NCI-H187 (cell line): Measurements from ENCODE around the gene ELF4.
A peak's percentile ranks its signal among the peaks of the same experiment; 100 is the strongest.

Experiments
- DNase-seq, 2 experiments: peaks; one replicate each; lab custom pipeline; 2025; lab: John Stamatoyannopoulos, UW

Gene ELF4

DNA sequence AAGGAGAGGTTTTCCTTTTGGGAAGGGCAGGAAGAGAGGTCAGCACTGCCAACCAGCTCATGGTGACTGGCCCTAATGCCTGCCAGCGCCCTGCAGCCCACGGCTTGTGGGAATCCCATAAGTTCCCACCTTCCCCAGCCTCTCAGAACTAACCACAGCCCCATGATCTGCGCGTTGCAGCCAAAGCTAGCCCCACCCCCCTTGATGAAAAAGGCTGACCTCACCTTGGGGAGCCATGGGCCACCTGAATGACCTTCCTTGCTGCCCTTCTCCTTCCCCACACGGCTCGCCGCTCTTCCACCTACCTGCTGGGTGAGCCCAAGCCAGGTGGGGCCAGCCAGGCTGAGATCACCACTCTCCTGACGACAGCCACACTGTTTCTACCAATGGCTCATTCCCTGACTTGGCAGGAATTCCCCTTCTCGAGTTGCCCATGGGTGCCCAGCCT lies 3.9 kb upstream of the ELF4 start:
- DNase-seq = no peak

DNA sequence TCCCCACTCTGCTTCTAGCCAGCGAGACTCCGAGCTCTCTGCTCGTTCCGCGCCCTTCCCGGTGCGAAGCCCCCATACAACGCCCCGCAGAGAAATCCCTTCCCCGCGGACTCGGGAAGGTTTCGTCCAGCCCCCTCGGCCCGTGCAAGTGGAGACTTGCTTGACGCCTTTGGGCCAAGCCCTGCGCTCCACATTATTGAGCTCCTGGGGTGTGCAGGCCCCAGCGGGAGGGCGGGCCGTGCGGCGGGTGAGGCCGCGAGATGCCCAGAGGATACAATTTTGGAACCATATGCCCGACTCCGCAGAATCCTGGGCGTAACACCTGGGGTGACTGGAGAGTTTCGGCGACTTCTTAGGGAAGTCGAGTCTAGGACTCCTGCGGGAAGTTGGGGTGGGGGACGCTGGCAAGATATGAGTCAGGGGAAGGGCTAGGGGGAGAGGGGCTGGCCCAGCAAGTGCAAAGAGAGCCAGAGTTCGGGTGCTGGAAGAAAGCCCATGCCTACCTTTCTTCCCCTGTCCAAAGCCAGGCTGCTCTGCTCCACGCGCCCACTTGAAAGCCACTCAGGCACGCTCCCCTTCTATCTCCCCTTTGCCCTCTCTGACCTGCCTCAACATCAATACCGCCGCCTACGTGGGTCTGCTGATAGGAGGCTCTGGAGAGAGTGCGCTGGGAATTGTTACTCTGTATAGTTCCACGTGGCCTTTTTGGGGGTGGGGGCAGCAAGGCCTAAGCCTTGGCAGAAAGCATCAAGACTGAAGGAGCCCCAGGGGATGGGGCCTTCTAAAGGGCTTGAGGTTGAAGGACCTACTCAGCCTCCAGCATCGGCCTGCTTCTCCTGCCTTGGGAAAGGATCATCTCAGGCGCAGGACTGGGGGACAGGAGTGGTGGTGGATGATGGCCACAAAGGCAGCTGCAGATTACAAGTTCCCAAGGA lies 1.2 kb upstream of the ELF4 start:
- peak in 1 of 2 experiments; percentile 2 for DNase-seq

DNA sequence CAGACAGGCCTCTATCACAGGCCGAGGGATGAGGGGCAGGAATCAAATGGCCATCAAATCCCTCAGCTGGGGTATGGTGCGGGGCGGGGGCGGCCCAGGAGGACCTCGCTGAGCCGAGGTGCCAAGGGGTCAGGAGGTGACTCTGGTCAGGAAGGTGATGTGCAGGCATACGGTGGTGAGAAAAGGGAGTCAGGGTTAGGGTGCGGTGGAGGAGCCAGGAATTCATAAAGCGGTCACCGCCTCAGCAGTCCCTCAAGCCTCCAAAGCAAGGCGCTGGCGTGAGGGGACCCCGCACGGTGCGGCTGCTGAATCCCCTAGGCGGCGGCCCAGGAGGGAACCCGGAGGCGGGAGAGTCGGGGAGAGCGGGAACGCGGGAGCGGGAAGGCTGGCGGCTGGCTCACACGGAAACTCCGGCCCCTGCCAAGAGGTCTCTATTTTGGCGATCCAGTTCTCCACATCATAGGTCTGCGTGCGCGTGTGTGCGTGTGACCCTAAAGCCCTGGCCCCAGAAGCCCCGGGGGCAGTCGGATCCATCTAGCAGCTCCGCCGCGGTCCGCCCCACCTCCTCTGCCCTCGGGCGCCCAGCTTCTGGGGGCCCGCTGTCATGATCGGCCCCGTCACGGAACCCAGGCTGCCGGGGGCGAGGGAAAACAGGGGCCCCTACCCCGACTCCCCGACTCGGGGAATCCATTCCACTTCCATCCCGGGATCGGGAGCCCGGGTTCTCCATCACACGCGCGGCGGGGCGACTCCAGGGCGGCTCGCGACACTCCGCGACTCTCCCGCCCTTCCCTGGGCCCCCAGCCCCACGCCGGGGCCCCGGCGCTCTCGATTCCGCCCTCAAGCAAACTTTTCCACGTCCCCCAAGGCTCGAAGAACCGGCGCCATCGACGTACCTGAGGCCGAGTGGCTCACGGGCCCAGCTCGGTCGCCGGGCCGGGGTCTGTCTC lies 593 bp downstream of the ELF4 start:
- no peak for DNase-seq

DNA sequence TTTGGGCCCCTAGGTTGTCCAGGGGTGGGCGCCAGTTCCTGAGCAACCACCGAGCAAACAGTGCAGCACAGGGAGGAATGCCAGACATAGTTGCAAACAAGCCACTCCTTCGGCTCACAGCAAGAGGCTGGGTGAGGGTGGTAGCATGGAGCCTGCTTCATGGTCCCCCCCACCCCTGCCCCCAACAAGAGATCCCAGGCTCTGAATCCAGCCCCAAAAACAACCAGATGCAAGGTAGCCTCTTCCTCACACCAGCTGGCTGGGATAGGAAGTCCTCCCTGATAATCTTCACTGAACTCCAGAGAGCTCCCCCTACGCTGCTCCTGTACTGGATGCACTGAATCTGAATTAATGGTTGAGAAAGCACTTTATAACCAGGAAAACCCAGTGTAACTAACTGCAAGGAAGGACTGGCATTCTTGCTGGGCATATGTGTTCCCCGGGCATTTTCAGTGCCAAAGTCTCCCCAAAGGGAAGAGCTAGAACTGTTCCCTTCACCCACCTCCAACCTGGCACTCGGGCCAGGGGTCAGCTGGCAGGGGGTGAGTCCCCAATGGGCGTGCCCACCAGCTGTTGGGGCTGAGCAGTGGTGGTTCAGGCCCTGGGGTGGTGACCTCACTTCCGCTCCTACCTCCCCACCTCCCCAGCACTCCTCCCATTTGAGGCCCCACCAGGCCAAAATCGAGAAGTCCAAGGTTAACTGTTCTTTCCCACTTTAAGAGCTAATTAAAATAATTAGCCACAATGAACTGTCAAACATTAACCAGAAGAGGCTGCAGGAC lies 1.5 kb downstream of the ELF4 start:
- DNase-seq = no peak

GRCh38 chrX:130106071-130106470 lies 4.2 kb downstream of the ELF4 start:
- DNase-seq = no peak

- DNase-seq = no peak
Observed at GRCh38 chrX:130105244-130105643, 5.1 kb downstream of the ELF4 start.

DNA sequence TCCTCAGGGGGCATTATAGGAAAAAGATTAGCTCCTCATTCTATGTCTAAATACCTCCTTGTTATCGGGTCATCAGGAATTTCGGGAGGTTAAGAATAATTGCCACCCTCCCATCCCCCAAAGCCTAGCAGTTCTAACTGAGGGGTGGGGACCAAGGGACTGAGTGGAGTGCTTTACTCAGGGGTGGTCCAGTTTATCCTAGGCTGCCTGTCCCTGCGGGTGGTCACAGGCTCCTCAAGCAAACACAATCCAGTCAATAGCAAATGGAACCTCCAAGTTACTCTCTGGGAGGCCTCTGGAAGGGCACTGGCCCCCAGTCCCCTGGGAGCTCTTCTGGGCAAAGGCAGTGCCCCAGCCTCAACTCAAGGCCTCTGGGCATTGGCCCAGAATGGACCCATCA lies 6.7 kb downstream of the ELF4 start:
- DNase-seq = no peak

GRCh38 chrX:130100180-130100579 lies 10.1 kb downstream of the ELF4 start:
- DNase-seq = peak; percentile 6 to 17

- peak in 1 of 2 experiments; percentile 3 for DNase-seq
Observed at GRCh38 chrX:130098210-130098552, 12.1 kb downstream of the ELF4 start.

GRCh38 chrX:130097507-130098209 lies 12.6 kb downstream of the ELF4 start:
- DNase-seq = no peak

DNA sequence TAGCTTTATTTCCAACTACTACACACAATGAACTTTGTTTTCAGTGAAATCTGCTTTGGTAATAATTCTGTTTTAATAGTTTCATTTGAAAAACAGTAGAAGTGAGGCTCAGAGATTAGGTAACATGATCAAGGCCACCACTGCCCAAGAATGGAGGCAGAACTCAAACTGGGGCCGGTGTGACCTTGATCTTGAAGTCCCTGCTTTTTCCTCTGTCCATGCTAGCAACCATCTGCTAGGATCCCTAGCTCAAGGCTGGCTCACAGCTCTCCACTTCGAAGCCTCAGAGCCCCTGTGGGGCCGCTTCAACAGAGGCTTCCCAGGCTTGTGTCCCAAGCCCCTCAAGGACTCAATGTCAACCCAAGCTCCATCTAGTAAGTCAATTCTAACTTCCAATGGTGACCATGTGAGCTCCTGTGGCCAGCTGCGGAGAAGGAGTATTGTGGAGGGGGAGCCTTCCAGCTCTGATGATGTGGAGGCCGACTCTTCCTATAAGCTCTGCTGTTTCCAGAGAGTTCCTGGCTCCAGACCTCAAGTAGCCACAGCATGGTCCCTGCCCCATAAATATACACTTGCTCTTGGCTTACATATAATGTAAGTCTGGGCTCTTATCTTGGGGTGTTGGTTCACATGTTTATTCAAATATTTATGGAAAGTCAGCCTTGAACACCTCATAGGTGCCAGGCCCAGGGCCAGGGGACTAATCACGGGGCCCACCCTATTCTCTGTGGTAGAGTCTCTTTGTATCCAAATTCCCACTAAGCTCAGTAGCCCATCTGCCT lies 14.9 kb downstream of the ELF4 start:
- no peak for DNase-seq

DNA sequence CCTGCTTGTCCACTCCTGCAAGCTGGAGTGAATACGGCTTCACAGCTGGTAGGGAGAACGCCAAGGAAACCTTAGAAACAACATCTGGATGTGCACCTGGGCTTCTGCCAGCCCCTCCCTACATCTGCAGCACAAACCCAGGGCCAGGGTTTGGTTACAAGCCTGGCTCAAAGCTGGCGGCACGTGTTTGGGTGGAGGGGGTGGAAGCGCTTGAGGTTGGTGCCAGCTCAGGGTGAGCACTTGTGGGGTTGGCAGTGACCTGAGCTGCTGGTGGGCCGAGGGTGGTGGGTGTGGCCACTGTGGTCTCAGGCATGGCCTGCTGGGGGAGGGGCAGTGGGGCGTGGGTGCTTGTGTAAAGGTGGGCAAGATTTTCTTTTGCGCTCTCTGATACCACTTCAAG lies 15.6 kb downstream of the ELF4 start:
- DNase-seq = no peak

DNA sequence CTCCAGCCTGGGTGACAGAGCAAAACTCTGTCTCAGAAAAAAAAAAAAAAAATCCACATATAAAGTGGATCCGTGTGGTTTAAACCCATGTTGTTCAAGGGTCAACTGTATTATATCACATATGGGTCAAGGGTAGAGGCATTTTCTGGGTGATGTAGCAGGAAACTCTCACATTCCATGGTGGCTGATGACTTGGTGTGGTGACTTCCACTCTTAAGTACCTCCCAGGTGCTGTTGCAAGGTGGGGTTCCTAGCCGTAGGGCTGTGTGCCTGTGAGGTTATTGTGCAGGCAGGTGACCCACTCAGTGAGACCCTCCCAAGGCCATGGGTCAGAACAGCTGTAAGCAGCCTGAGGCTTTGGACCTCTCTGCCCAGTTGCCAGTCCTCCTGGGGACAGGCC lies 17.0 kb downstream of the ELF4 start:
- DNase-seq = no peak

DNA sequence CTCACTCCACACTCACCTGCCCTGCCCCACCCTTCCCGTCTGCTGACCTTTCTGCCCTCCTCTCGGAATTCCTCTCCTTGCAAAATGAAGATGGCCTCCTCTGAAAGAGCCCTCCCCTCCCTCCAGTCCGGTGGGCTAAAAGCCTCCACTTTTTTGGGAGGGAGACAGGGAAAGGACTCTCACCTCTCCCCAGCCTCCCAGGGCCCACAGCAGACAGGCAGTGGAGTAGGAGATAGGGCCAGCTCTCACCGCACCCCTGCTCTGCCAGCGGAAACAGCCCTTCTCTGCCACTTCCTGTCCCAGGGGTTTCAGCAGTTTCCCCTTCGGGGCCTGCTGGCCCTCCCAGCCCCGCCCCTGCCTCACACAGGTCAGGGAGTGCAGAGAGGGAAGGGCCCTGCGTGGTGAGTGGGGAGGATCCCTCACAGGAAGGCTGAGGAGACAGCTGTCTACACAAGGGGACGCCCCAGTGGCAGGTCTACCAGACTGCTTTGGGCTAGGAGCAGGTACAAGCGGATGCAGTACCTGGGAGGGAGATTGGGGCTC lies 18.2 kb downstream of the ELF4 start:
- no peak for DNase-seq

DNA sequence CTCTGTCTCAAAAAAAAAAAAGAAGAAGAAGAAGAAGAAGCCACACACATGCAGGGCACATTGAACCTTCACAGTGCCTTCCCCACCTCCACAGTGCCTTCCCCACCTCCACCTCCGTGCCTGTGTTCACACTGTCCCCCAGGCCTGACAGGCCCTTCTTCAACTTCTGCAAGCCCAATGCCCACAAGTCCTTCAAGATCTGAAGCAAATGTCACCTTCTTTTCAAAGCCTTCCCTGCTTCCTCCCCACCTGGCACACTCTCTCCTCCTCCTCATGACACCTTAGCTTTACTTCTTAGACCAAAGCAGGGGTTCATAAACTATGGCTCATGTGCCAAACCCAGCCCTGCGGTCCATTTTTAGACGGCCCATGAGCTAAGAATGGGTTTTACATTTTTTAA lies 19.9 kb downstream of the ELF4 start:
- DNase-seq = no peak

DNA sequence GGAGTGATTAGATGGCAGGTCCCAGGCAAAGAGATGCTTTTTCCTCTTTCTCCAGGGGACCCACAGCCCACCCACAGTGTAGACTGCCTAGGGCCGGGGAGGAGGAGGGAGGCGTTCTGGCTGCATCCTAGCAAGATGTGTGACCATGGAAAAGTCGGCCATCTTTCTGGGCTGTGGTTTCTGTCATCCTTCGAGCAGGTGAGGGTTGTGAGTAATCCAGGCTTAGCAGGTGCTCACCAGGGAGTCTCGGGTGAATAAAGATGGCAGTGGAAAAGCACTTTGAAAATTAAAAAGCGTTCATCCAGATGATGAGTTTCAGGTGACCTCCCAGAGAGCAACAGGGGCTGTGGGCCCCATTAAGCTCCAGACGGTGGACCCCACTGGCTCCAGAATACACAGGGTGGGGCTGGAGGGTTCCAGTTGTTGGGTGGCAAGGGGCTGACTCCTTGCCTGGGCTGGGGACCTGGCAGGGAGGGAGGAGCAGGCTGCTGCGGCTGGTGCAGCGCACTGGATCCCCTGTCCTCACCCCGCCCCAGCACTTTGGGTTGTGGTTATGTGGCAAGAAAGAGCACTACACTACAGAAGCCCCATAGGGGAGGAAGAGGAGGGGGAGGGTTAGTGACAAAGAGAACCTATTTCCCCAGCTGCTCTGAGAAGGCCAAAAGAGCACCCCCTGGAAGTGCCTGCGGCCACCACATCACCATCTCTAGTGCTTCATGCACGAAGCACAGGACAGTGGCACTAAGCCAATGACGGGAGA lies 23.7 kb downstream of the ELF4 start:
- peak; percentile 50 to 60 for DNase-seq

GRCh38 chrX:130085551-130086446 lies 24.5 kb downstream of the ELF4 start:
- no peak for DNase-seq

- no peak for DNase-seq
Observed at GRCh38 chrX:130084631-130085237, 25.6 kb downstream of the ELF4 start.
